Epithelial cell of proximal tubule (primary cell): Measurements from ENCODE around the gene USP8. TPM values are rescaled to one million over a fixed set of nuclear protein-coding genes. Genes with fewer than 3 reads are reported as not detected.
"Not testable (repeated sequence)": the region's sequence is repeated elsewhere in the genome, so short reads cannot be mapped to it uniquely, and the experiment has no call there.

Experiments used
- DNase-seq: peaks from one replicate; pipeline ENCODE4 v3.0.0-alpha.2; 2011; ENCODE audit warnings: low read depth
- H3K4me3 ChIP-seq: 2 replicates; pipeline ENCODE4 v1.5.1; 2011; ENCODE audit warnings: low read depth, mild to moderate bottlenecking, low read length
- total RNA-seq: library from RNA; depleted of rRNA; stranded (reverse); fragments of >200 nt; gene quantifications from 2 replicates; pipeline ENCODE4 v1.2.3, GENCODE V29; 2015
- TF ChIP-seq, protein P1 (sequence below): conservative IDR thresholded peaks from 2 replicates; pipeline ENCODE4 v1.5.1; 2012; ENCODE audit warnings: low read depth, mild to moderate bottlenecking, low read length

Gene USP8
- total RNA-seq, 1 donor from 2014 or later = 35.1 TPM

DNA sequence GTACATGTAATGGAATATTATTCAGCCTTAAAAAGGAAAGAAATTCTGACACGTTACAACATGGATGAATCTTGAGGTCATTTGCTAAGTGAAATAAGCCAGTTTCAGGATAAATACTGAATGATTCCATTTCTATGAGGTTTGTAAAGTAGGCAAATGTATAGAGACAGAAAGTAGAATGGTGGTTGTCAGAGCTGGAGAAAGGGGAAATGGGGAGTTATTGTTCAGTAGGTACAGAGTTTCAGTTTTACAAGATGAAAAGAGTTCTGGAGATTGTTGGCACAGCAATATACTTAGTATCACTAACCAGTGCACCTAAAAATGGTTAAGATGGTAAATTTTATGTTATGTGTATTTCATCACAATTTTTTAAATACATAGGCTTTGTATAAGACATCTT is 60.6 kb downstream of the USP8 start:
- no peak for DNase-seq
- TF ChIP-seq, protein P1, sequence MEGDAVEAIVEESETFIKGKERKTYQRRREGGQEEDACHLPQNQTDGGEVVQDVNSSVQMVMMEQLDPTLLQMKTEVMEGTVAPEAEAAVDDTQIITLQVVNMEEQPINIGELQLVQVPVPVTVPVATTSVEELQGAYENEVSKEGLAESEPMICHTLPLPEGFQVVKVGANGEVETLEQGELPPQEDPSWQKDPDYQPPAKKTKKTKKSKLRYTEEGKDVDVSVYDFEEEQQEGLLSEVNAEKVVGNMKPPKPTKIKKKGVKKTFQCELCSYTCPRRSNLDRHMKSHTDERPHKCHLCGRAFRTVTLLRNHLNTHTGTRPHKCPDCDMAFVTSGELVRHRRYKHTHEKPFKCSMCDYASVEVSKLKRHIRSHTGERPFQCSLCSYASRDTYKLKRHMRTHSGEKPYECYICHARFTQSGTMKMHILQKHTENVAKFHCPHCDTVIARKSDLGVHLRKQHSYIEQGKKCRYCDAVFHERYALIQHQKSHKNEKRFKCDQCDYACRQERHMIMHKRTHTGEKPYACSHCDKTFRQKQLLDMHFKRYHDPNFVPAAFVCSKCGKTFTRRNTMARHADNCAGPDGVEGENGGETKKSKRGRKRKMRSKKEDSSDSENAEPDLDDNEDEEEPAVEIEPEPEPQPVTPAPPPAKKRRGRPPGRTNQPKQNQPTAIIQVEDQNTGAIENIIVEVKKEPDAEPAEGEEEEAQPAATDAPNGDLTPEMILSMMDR = no peak
- no peak overlapping the region for H3K4me3 ChIP-seq

DNA sequence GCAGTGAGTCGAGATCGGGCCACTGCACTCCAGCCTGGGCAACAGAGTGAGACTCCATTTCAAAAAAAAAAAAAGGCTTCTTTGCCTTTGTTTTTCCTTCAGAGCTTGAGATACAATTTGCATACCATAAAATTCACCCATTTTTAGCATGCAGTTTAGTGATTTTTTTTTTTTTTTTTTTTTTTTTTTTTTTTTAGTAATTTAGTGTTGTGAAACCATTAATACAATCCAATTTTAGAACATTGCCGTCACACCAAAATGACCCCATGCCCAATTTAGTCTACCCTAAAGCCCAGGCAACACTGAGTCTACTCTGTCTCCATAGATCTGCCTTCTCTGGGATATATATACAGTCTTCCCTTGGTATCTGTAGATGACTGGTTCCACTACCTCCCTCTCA is 61.2 kb downstream of the USP8 start:
- TF ChIP-seq, protein P1 = no peak
- DNase-seq = no peak
- H3K4me3 ChIP-seq = no peak overlapping the region

DNA sequence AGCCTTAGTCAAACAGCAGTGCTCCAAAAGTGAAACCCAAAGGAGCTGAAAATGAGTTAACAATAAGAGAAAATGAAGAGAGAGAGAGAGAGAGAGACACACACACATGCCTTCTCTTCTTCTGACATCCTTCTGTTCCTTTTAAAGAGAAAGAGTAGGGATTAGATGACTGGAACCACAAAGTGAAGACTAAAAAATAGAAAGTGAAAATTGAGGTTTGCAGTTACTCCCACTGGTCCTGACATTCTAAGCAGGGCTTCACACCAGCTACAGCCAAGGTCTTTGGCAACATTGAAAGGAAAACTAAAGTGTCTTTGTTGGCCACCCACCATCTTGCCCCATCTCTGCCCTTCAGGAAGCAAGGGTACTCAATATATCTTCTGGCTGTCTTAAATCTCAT is 63.1 kb downstream of the USP8 start:
- DNase-seq = no peak
- H3K4me3 ChIP-seq = no peak overlapping the region
- TF ChIP-seq, protein P1 = no peak

DNA sequence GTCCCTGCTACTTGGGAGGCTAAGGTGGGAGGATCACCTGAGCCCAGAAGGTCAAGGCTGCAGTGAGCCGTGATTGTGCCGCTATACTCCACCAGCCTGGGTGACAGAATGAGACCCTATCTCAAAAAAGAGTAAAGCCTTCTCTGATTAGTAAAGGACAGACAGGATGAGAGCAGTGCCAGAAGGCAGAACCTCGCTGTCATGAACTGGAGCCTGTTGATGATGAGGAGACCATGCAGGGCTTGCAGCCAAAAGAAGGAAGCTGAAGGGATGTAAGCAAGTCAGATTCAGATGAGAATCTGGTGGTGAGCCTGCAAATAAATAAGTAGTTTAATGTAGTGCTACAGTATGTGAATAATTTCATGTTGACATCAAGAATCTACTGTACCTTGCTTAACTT is 69.4 kb downstream of the USP8 start:
- H3K4me3 ChIP-seq = no peak overlapping the region
- no peak for DNase-seq
- TF ChIP-seq, protein P1 = no peak

DNA sequence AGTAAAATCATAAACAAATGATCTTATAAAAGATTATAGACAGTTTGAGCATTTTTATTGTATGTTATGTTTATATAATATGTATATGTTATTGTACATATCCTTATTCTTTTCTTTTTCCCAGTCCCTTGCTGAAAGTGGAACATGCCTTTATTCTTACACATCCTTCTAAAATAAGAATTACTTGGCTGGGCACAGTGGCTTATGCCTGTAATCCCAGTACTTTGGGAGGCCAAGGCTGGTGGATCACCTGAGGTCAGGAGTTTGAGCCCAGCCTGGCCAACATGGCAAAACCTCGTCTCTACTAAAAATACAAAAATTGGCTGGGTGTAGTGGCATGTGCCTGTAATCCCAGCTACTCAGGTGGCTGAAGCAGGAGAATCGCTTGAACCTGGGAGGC is 70.3 kb downstream of the USP8 start:
- not testable (repeated sequence) for H3K4me3 ChIP-seq, DNase-seq

DNA sequence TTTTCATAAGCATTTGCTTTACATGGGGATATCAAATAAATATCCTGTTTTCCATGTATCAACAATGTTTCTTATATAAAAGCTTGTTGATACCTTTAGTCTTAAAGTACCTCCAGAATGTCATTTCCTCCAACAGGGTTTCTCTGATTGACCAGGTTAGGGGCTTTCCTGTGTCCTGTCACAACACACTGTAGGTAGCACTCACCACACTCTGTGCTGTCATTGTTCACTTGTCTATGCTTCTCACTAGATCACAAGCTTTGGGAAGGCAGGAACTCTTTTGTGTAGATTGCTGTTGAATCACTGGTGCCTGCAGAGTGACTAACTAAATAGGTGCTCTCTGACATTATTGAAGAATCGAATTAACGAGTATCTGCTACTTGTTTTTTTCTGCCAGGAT is 72.5 kb downstream of the USP8 start:
- DNase-seq = no peak
- H3K4me3 ChIP-seq = no peak overlapping the region
- TF ChIP-seq, protein P1 = no peak

DNA sequence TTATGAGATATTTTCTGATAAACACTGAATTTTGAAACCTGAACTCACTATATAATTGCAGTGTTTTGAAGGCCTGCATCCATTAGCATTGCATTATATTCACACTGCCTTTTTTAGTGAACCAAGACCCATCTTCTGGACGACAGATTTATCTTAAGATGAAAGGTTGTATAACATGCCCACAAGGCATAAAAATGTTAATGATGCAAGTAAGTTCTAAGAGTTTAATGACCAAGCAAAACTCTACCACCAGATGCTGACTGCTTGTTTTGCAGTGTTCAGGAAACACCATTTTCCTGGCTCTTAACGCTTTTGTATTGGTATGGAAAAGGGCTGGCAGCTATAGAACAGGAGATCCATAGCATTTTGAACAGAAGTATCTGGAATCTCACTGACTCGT is 76.1 kb downstream of the USP8 start:
- TF ChIP-seq, protein P1 = no peak
- no peak for DNase-seq
- no peak overlapping the region for H3K4me3 ChIP-seq

DNA sequence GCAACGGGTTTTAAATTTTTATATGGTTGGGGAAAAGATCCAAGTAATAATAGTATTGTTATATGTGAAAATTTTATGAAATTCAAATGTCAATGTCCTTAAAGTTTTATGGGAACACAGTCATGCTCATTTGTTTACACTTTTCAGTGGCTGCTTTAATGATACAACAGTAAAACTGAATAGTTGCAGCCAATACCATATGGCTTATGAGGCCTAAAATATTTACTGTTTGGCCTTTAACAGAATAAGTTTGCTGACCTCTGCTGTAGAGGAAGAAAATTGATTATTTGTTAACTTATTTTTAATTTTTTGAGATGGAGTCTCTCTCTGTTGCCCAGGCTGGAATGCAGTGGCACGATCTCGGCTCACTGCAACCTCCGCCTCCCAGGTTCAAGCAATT is 77.6 kb downstream of the USP8 start:
- TF ChIP-seq, protein P1 = no peak
- H3K4me3 ChIP-seq = no peak overlapping the region
- DNase-seq = no peak
